Liver (tissue), 9 donors: ENCODE data around the gene ITGB6. TPM values are rescaled to one million over a fixed set of nuclear protein-coding genes. Genes with fewer than 3 reads are reported as not detected.

Experiments used
- DNase-seq: peaks from one replicate; pipeline ENCODE4 v3.0.0-alpha.2; 2017; ENCODE audit warnings: low spot score
- H3K27ac ChIP-seq, 2 donors: one replicate each; pipeline ENCODE4 v1.7.0; 2013; ENCODE audit warnings: inconsistent platforms in 2 of 2, low read length in 2 of 2, control low read depth in 1 of 2, low read depth in 1 of 2, mild to moderate bottlenecking in 1 of 2
- H3K27me3 ChIP-seq, 4 donors: one replicate each; pipeline versions ENCODE4 v1.6.1 to v1.7.0; 2013; ENCODE audit warnings: low read length in 3 of 4, inconsistent platforms in 1 of 4, mild to moderate bottlenecking in 1 of 4, moderate library complexity in 1 of 4; ENCODE audit not compliant: control insufficient read depth in 4 of 4, insufficient read depth in 4 of 4
- H3K36me3 ChIP-seq, 4 donors: one replicate each; pipeline versions ENCODE4 v1.6.1 to v1.7.0; 2013; ENCODE audit warnings: low read length in 3 of 4, mild to moderate bottlenecking in 3 of 4, low read depth in 1 of 4, moderate library complexity in 1 of 4; ENCODE audit not compliant: control insufficient read depth in 4 of 4, insufficient read depth in 3 of 4
- H3K4me1 ChIP-seq, 4 donors: one replicate each; pipeline versions ENCODE4 v1.6.1 to v1.7.0; 2013; ENCODE audit warnings: low read length in 3 of 4, mild to moderate bottlenecking in 3 of 4, moderate library complexity in 1 of 4; ENCODE audit not compliant: control insufficient read depth in 4 of 4, insufficient read depth in 4 of 4
- H3K4me3 ChIP-seq, 3 donors: one replicate each; pipeline versions ENCODE4 v1.6.1 to v1.7.0; 2013; ENCODE audit warnings: low read length in 3 of 3, control low read depth in 1 of 3, low read depth in 1 of 3, mild to moderate bottlenecking in 1 of 3
- H3K9ac ChIP-seq, 2 donors: one replicate each; pipeline ENCODE4 v1.7.0; 2013; ENCODE audit warnings: low read length in 2 of 2, mild to moderate bottlenecking in 2 of 2, moderate library complexity in 2 of 2, control low read depth in 1 of 2, low read depth in 1 of 2
- H3K9me3 ChIP-seq, 4 donors: one replicate each; pipeline versions ENCODE4 v1.6.1 to v1.7.0; 2013; ENCODE audit warnings: low read length in 3 of 4; ENCODE audit not compliant: control insufficient read depth in 4 of 4
- ATF3 ChIP-seq: IDR thresholded peaks from 2 replicates; pipeline ENCODE4 v1.6.1; 2016; ENCODE audit warnings: antibody characterized with exemption
- CTCF ChIP-seq: fragments of 150-350 bp; IDR thresholded peaks from 2 replicates; pipeline ENCODE4 v1.5.1; 2017; ENCODE audit warnings: improper control_type of control experiment, low read depth, low read length; ENCODE audit not compliant: missing input control
- EGR1 ChIP-seq, 2 donors: IDR thresholded peaks; 2 replicates each; pipeline ENCODE4 v1.6.1; 2016 to 2018; ENCODE audit warnings: antibody characterized with exemption in 2 of 2, low read depth in 2 of 2
- FOXA1 ChIP-seq: IDR thresholded peaks from 2 replicates; pipeline ENCODE4 v1.6.1; 2016; ENCODE audit warnings: antibody characterized with exemption
- FOXA2 ChIP-seq: IDR thresholded peaks from 2 replicates; pipeline ENCODE4 v1.6.1; 2016; ENCODE audit warnings: antibody characterized with exemption
- GABPA ChIP-seq, 2 donors: IDR thresholded peaks in 1 of 2; conservative IDR thresholded peaks in 1 of 2; 2 replicates each; pipeline ENCODE4 v1.6.1; 2016; ENCODE audit warnings: antibody characterized with exemption in 2 of 2, mild to moderate bottlenecking in 1 of 2, moderate library complexity in 1 of 2
- HNF4A ChIP-seq, 2 donors: conservative IDR thresholded peaks; 2 replicates each; pipeline ENCODE4 v1.6.1; 2016; ENCODE audit warnings: antibody characterized with exemption in 2 of 2, mild to moderate bottlenecking in 2 of 2
- HNF4G ChIP-seq: IDR thresholded peaks from 2 replicates; pipeline ENCODE4 v1.6.1; 2016; ENCODE audit warnings: antibody characterized with exemption
- NR2F2 ChIP-seq: IDR thresholded peaks from 2 replicates; pipeline ENCODE4 v1.6.1; 2016; ENCODE audit warnings: antibody characterized with exemption
- RAD21 ChIP-seq, 2 donors: IDR thresholded peaks; 2 replicates each; pipeline ENCODE4 v1.6.1; 2016; ENCODE audit warnings: antibody characterized with exemption in 2 of 2, mild to moderate bottlenecking in 2 of 2
- RXRA ChIP-seq, 2 donors: IDR thresholded peaks; 2 replicates each; pipeline ENCODE4 v1.6.1; 2017 to 2018; ENCODE audit warnings: antibody characterized with exemption in 2 of 2, mild to moderate bottlenecking in 1 of 2
- SP1 ChIP-seq: IDR thresholded peaks from 2 replicates; pipeline ENCODE4 v1.6.1; 2018; ENCODE audit warnings: antibody characterized with exemption, mild to moderate bottlenecking
- TAF1 ChIP-seq: conservative IDR thresholded peaks from 2 replicates; pipeline ENCODE4 v1.6.1; 2016; ENCODE audit warnings: antibody characterized with exemption, mild to moderate bottlenecking
- ZBTB33 ChIP-seq: IDR thresholded peaks from 2 replicates; pipeline ENCODE4 v1.6.1; 2016; ENCODE audit warnings: antibody characterized with exemption
- WGBS: extraction: QIAGEN DNeasy Blood & Tissue Kit; methylation state at CpG from one replicate; pipeline ENCODE4 v1.1.7; 2013; 5-methylcytosine and 5-hydroxymethylcytosine counted together
- polyA plus RNA-seq, 2 donors: library from polyadenylated mRNA; stranded (reverse) in 1 of 2; unstranded in 1 of 2; fragments of 200-250 nt in 1 of 2; fragments of >200 nt in 1 of 2; fragmentation: Nextera tagmentation in 1 of 2; extraction: Ambion mirVana in 1 of 2; gene quantifications; one replicate each; pipeline versions ENCODE4 v1.2.1 to v1.2.3, GENCODE V29; 2013 to 2015
- total RNA-seq, 2 donors: library from RNA; depleted of rRNA; stranded (reverse); fragments of >200 nt; gene quantifications; one replicate each; pipeline ENCODE4 v1.2.3, GENCODE V29; 2014
- donor health status: healthy.
- donor health status: healthy.
- donor health status: healthy.
- donor health status: healthy.
- donor health status: healthy.

The ITGB6 gene
- total and polyA plus RNA-seq, 4 donors = 0.03 to 0.10 (median 0.08) TPM; not detected in 1

- no peaks in the 10 kb centered on the region for H3K36me3 ChIP-seq
- no peaks in the 10 kb centered on the region for H3K4me1 ChIP-seq
Observed at GRCh38 chr2:160229591-160229990, 29.5 kb upstream of the ITGB6 start.

DNA sequence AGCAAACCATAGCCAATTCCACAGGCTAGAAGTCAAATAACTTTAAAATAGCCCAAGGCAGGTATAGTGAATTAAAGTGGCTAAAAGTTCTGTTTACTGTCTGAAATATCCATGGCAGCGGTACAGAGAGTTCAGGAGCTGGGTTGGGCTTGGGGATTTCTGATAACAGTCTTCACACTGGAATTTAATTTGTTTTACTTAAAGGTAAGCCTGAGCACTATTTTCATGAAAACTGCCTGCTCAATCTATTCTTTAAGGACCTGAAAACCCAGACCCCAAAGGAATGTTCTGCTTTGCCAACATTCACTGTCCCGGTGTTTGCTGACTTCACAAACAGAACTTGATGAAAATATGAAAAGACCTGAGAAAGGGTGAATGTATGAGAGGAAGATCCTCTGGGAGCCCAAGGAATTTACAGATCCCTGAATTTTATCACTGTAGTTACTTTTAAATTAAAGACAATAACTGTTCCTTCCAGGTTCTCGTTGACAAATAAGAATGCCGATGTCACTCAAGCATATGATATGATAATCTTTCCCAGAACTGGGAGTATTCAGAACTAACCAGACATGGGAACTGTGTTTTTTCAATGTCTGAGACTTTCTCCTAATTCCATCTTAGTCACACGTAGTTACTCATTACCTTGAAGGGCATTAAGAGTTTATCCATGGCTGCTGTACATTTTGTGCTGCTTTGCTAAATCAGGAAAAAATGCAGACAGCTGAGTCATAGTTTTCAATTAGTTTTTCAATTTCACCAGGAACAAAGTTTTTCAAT lies 28.3 kb upstream of the ITGB6 start:
- 72% methylated on average over 5 of the region's 5 CpGs for WGBS
- DNase-seq = no peak
- no peak overlapping the region for H3K9ac ChIP-seq
- H3K36me3 ChIP-seq = no peaks in the 10 kb centered on the region
- no peak overlapping the region for H3K27ac ChIP-seq
- no peaks in the 10 kb centered on the region for H3K4me1 ChIP-seq
- TF ChIP-seq ATF3 = no peak
- no peak for TF ChIP-seq GABPA (IDR thresholded peaks at IDR 0.05 in 1 of 2, conservative IDR thresholded peaks at IDR 0.05 in 1 of 2)
- no peak for TF ChIP-seq HNF4G
- TF ChIP-seq HNF4A (conservative IDR thresholded peaks at IDR 0.05) = no peak
- TF ChIP-seq RAD21 (IDR thresholded peaks at IDR 0.05) = no peak
- no peaks in the 10 kb centered on the region for H3K9me3 ChIP-seq
- H3K27me3 ChIP-seq = no peaks in the 10 kb centered on the region
- no peak overlapping the region for H3K4me3 ChIP-seq

More at GRCh38 chr2:160229591-160229990, 29.5 kb upstream of the ITGB6 start:
- Histone ChIP-seq H3K9me3 (no peaks in the 10 kb centered on the region), H3K27me3 (no peaks in the 10 kb centered on the region), H3K27ac (no peak overlapping the region), H3K4me3 (no peak overlapping the region), H3K9ac (no peak overlapping the region)
- no peak for DNase-seq
- WGBS = 94% methylated on average over 1 of the region's 1 CpG
- no peak for TF ChIP-seq HNF4G
- TF ChIP-seq EGR1 (IDR thresholded peaks at IDR 0.05; ENCODE audit: low read depth in 2 of 2) = no peak
- TF ChIP-seq SP1 = no peak
- no peak for TF ChIP-seq TAF1
- TF ChIP-seq CTCF = no peak
- TF ChIP-seq FOXA1 = no peak
- TF ChIP-seq NR2F2 = no peak
- TF ChIP-seq FOXA2 = no peak

GRCh38 chr2:160227293-160227915 lies 27.3 kb upstream of the ITGB6 start:
- Histone ChIP-seq H3K27ac (no peak overlapping the region), H3K4me3 (no peak overlapping the region), H3K4me1 (no peaks in the 10 kb centered on the region), H3K27me3 (no peaks in the 10 kb centered on the region), H3K36me3 (no peaks in the 10 kb centered on the region), H3K9me3 (peaks cover 0 to 3% (median 0%) of the 10 kb centered on the region in 4 donors), H3K9ac (no peak overlapping the region)
- WGBS = 71% methylated on average over 5 of the region's 5 CpGs
- DNase-seq = no peak
- TF ChIP-seq GABPA (IDR thresholded peaks at IDR 0.05 in 1 of 2, conservative IDR thresholded peaks at IDR 0.05 in 1 of 2) = no peak
- no peak for TF ChIP-seq ZBTB33
- no peak for TF ChIP-seq RXRA (IDR thresholded peaks at IDR 0.05)
- TF ChIP-seq TAF1 = no peak
- TF ChIP-seq FOXA2 = no peak
- no peak for TF ChIP-seq FOXA1
- TF ChIP-seq HNF4G = no peak
- no peak for TF ChIP-seq ATF3
